ENCODE results near the gene LENG8.
"Not testable (repeated sequence)": the region's sequence is repeated elsewhere in the genome, so short reads cannot be mapped to it uniquely, and the experiment has no call there.

DNA sequence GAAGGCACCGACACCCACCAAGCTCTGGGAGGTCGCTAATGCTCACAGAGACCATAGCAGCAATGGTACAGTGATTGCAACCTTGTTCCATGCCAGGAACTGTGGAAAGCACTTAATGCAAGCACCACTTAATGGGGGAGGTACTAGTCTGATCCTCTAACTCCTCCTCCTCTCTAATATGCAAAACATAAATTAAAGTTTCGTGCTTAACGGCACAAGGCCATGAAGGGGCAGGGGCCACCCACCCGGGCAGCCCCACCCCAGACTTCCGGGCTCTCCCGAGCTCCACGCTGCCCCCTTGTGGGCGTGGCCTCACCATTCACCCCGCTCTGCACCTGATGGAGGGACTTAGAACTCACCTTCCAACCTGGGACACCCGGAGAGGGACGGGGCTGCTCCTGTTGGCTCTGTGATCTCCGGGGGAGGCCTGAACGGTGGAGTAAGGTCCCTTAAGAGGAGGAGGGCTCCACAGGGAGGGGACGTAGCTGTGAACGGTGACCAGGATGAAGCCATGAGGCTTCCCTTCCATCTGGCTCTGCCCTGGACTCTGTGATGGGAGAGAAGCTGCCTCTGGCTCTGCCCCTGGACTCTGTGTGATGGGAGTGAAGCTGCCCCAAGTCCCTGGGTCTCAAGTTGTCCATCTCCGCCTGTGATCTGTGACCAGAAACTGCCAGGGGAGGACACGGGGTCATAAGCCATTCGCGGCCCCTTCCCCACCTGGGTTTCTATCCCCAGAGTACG, 60.4 kb downstream of the LENG8 start:
- TF ChIP-seq, protein P1, sequence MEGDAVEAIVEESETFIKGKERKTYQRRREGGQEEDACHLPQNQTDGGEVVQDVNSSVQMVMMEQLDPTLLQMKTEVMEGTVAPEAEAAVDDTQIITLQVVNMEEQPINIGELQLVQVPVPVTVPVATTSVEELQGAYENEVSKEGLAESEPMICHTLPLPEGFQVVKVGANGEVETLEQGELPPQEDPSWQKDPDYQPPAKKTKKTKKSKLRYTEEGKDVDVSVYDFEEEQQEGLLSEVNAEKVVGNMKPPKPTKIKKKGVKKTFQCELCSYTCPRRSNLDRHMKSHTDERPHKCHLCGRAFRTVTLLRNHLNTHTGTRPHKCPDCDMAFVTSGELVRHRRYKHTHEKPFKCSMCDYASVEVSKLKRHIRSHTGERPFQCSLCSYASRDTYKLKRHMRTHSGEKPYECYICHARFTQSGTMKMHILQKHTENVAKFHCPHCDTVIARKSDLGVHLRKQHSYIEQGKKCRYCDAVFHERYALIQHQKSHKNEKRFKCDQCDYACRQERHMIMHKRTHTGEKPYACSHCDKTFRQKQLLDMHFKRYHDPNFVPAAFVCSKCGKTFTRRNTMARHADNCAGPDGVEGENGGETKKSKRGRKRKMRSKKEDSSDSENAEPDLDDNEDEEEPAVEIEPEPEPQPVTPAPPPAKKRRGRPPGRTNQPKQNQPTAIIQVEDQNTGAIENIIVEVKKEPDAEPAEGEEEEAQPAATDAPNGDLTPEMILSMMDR (IDR thresholded peaks at IDR 0.05; ENCODE audit: insufficient read depth, low read length, poor library complexity, severe bottlenecking) = not testable (repeated sequence)
- not testable (repeated sequence) for TF ChIP-seq EZH2phosphoT487 (conservative IDR thresholded peaks at IDR 0.05; ENCODE audit: low read length)

Data from SU-DHL-6 (cell line).